Heart left ventricle (tissue), 13 donors: ENCODE data around the gene GPRC5B.

Experiments used
- CTCF ChIP-seq, 12 donors: fragments of 200-600 bp; sonication (generic) in 4 of 12; IDR thresholded peaks; one replicate each; pipeline versions ENCODE4 v1.5.0 to v1.8.0; 2018 to 2022; ENCODE audit warnings: antibody characterized with exemption in 12 of 12, mild to moderate bottlenecking in 5 of 12
- POLR2A ChIP-seq, 2 donors: fragments of 450-650 bp; IDR thresholded peaks; one replicate each; pipeline ENCODE4 v1.6.1; 2017; ENCODE audit warnings: antibody characterized with exemption in 2 of 2, mild to moderate bottlenecking in 2 of 2, moderate library complexity in 2 of 2
- donor health status: ischemic (EF 13 %, LVEDD 7.1; RV severe dilation, severe dysfunction).
- donor health status: DM: no; HTN: yes; CAD: no.
- donor health status: DM: no; HTN: no; CAD: no.
- donor health status: ischemic (EF 25% LVEDD 6.9; RV normal size, moderate dysfunction).
- donor health status: ischemic (EF 25% LVEDD 5.7; RV mildly dilated, moderate dysfunction).
- donor health status: ischemic (EF 35%, LVEDD 5.7; RV mildly dilated, moderate dysfunction).
- donor health status: nonischemic (EF 11% LVEDD 7.7; RV severe dilation, severe dysfunction).
- donor health status: DM: yes; HTN: yes; CAD: no.
- donor health status: PGD.
- donor health status: ischemic (EF 29% LVEDD 5.4; RV normal size, mild dysfunction).
- donor health status: nonischemic (EF 23%, LVEDD 6.1; RV moderate dilation, normal function).

GRCh38 chr16:19824216-19824615 lies 60.4 kb downstream of the GPRC5B start:
- TF ChIP-seq CTCF (IDR thresholded peaks at IDR 0.05) (no peak), POLR2A (IDR thresholded peaks at IDR 0.05) (no peak)
